ENCODE measurements around the gene JDP2.

JDP2 gene

DNA sequence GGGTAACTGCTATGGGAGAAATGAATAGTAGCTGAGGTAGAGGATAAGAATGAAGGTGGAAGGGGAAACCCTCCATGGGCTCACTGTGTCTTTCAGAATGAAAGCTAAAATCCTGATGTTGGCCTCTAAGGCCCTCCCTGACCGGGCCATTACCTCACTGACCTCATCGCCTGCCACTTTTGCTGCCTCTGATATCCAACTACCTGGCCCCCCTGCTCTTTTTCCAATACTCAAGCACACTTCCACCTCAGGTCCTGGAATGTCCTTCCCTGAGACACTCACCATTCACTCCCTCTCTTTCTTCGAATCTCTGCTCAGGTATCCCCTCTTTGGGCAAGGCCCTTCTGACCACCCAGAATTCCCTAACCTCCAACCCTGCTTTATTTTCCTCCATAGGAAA is 93.0 kb downstream of the JDP2 start:
- no peak for DNase-seq

DNA sequence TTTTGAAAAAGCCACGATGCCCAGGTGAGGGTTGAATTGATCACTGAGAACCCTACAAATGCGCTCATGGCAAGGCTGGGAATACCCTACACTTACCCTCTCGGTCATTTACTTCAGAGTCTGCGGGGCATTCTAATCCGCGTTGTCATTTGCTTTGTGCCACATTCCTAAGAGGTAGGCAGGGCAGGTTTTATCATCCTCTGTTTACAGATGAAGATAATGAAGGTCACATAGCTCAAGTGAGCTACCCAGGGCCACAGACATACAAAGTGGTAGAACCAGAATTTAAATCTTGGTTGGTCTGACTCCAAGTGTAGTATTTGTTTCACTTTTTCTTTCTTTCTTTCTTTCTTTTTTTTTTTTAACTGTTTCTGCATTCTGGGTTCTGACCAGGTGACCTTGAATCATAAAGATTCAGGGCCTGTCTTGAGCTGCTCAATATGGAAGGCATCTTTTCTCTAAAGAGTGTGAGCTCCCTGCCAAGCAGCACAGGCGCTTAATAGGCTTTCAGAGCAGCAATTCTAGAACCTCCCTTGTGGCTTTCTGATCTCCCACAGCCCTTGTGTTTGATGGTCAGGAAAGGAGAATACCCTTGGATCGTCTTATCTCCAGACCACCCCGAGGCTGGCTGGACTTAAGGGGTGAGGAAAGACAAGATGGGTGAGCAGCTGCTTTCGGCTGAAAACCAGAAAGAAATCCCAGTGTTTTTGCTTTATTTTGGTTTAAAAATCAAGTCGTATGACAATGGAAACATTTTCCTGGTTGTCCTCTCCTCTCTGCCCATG is 93.8 kb downstream of the JDP2 start:
- no peak for DNase-seq

DNA sequence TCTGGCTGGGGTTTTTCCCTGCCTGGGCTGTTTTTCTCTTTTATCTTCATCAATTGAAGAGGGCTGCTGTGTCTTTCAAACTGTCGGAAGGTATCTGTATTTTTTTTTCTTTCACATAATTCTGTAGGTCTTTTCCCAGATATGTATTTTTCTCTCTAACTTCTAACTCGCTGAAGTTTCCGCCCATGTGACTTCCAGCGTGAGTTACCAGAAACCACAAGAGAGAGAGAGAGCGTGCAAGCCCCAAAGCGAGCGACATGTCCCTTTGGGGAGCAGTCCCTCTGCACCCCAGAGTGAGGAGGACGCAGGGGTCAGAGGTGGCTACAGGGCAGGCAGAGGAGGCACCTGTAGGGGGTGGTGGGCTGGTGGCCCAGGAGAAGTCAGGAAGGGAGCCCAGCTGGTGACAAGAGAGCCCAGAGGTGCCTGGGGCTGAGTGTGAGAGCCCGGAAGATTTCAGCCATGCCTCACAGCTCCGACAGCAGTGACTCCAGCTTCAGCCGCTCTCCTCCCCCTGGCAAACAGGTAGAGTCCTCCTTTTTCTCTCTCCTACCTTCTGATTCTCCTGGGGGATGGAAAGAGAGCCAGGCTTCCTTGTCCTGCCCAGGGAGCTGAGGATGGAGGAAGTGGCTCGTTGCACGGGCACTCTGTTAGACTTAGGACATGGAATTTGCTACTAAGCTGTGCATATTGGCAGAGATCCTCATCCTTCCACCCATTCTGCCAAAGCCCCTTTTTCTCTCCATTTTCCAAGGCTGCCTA is 94.6 kb downstream of the JDP2 start, which contains the start of gene BATF:
Gene BATF (plus strand): TSS at position 246 of the 759 bp plus-strand sequence. CDS start 214 bp downstream, at position 460.
- DNase-seq, result no peak

DNA sequence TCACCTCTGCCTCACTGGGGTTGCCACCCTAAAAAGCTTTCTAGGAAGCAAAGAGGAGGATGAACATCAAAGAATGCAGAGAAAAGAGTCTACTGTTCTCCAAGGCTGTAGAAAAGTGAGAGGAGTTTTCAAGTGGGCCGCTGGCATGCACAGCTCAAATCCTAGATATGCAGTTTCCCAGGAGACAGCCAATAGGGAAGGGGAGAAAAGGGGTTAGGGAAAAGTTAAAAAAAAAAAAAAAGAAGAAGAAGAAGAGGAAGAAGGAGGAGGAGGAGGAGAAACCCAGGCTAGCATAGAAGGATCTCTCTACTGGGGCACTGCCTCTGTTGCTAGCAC is 95.1 kb downstream of the JDP2 start:
- DNase-seq, result no peak
